GM21447 (cell line): Measurements from ENCODE around the gene MSI2.

Experiments
- ATAC-seq: cut with Tn5 transposase; IDR thresholded peaks from one replicate; pipeline ENCODE4 v1.9.1; 2021; ENCODE audit not compliant: unreplicated experiment

Gene MSI2

GRCh38 chr17:57560319-57560705 lies 304.0 kb downstream of the MSI2 start:
- ATAC-seq: no peak

- no peak for ATAC-seq
Measured at GRCh38 chr17:57561072-57561861, 304.9 kb downstream of the MSI2 start.

- no peak for ATAC-seq
Measured at GRCh38 chr17:57562184-57562698, 305.9 kb downstream of the MSI2 start.

DNA sequence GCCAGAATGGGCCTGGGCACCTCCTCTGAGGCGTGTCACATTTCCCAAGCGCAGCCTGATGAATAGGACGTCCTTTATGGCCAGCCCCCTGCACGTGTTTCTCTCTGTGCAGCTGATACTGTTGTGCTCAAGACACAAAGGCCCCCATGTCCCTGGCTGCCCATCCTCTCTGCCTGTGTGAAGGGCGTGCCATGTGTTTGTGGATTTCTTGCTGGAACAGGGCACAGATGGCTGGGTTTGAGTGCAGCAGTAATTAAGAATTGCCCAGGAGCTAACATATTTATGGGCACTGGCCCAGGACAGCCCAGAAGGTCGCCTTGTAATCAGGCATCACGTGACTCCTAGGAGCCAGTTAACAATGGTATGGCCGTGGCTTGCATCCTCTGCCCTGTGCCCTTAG lies 307.6 kb downstream of the MSI2 start:
- no peak for ATAC-seq

DNA sequence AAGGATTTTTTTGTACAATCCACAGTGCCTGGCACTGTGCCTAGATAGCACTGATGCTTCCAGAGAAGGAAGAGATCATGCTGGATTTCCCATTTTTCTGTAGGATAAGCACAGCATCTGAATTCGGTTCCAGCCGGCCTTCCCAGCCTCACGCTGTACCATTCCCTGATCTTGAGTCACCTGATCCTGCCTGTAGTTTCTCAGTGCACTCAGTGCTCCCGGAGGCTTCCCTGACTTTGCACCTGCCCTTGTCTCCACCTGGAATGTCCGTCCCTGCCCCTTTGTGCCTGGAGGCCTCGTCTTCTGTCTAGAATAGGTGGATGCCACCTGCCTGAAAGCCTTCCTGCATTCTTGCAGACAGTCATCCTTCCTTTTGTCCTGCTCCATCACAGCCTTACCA lies 308.9 kb downstream of the MSI2 start:
- ATAC-seq: no peak

GRCh38 chr17:57566721-57567120 lies 310.4 kb downstream of the MSI2 start:
- no peak for ATAC-seq

DNA sequence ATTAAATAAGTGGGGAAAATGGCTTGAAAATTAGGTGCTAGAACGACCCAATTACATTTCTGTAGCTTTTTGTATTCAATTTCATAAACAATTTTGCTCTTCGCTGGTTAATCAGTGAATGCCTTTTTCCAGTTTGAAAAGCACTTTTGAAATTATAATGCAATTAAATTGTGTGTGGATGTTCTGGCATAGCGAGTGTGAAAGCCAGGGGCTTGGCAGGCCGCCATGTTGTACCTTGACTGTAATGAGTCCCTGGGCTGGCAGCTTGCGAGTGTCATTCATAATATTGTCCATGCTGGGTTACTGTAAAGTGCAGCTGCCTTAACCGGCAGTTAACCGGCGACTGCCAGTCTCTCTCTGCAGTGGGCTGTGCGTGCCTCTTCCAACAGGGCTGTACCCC lies 310.9 kb downstream of the MSI2 start:
- ATAC-seq: no peak

DNA sequence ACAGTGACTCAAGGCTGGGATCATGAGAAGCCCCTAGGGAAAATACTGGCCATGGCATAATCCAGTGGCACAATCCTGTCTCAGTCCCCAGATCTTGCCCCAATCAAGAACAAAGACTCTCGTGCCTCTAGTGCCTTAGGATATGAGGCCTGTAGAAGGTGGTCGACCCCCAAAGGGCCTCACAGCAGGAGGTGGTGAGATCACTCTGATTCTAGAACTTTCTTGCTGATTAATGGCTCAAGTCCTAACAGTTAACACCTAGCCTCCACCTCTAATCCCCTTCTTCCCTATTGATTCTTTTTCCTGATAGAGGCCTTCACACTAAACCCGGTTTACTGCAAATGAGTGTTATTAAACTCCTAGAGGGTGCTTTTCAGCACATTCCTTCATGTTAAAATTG lies 312.0 kb downstream of the MSI2 start:
- no peak for ATAC-seq

DNA sequence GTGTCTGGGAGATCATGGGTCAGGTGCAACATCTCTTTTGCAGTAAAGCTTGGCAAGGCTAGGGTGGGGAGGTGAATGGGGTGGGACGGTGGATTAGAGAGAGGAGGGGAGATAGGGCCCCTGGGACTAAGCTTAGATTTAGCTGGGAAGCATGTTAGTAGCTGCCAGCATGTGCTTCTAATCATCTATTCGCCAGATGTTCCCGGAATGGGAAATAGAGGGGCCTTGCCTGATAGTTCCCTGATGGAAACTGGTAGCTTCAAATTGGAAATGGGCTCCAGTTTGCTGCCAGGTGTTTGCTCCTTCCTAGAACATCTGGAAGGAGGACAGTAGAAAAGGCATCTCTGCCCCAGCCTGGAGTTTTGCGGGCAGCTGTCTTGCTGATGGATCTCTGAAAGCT lies 312.7 kb downstream of the MSI2 start:
- ATAC-seq: no peak

DNA sequence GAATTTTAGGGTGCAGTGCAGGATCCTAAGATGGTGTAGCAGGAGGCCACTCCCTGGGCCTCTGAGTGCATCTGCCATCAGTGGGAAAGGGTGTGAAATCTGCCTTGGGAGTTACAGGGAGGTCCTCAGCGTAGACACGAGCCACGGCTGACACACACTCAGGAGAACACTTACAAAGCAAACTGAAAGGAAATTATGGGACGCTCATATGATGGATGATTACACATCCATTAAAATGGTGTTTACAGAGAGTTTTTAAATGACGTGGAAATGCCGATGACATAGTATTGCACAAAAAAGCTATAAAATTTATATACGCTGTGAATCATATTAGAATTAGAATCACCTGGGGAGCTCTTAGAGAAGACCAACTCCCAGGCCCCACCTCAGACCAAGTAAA lies 313.5 kb downstream of the MSI2 start:
- no peak for ATAC-seq

- ATAC-seq: no peak
Measured at GRCh38 chr17:57570724-57571344, 314.5 kb downstream of the MSI2 start.

GRCh38 chr17:57572062-57572461 lies 315.7 kb downstream of the MSI2 start:
- no peak for ATAC-seq

DNA sequence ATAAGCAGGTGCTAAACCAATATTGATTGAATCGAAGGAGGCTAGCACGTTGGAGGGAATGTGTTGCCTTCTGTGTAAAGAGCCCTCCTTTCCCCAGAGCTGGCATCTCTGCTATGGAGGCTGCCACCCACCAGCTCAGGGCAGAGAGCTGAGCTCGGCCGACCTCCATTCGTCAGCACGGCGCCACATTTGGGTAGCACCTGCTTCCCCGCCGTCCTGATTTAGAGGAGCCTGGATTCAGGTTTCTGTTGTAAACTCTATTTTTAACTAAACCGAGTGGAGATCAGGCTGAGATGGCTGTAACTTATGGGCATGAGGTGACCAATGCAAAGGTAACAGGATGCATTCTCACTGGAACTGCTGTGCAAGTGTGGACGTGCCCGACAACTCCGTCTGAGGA lies 316.3 kb downstream of the MSI2 start:
- no peak for ATAC-seq

DNA sequence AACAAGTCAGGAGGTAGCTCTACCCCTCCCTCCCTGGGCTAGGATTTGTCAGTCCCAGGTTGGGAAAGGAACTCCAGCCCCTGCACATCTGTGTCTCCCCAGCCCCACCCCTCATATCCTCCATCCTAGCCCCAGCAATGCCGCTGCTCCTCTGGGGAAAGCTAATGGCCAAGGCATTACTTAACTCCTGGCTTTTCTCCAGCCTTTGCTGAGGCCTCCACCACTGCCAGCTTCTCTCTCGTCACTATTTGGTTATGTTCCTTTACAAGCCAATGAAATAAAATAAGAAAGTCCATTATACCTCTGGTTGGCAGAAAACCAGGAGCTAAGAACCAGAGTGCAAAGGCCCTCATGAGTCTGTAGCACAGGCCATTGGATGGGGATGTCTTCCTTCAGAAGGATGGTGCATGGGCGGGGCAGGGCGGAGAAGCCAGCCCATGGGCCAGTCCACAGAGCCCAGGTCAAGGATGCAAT lies 317.8 kb downstream of the MSI2 start:
- no peak for ATAC-seq

DNA sequence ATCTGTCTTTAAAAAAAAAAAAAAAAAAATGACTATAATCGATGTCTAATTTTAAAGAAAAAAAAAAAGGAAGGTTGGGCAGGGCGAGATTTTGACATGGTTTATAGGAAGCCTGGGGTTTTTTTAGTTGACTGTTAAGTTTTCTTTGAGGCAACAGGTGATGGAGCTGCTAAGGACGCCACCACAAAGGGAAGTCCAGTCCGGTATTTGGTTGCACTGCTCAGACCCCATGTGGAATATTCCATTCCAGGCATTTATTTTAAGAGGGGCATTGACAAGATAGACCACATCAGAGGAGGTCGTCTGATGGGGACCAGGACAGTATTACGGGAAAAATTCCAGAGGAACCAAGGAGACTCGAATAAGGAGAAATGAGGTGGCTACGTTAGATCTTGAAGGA lies 320.4 kb downstream of the MSI2 start:
- no peak for ATAC-seq

DNA sequence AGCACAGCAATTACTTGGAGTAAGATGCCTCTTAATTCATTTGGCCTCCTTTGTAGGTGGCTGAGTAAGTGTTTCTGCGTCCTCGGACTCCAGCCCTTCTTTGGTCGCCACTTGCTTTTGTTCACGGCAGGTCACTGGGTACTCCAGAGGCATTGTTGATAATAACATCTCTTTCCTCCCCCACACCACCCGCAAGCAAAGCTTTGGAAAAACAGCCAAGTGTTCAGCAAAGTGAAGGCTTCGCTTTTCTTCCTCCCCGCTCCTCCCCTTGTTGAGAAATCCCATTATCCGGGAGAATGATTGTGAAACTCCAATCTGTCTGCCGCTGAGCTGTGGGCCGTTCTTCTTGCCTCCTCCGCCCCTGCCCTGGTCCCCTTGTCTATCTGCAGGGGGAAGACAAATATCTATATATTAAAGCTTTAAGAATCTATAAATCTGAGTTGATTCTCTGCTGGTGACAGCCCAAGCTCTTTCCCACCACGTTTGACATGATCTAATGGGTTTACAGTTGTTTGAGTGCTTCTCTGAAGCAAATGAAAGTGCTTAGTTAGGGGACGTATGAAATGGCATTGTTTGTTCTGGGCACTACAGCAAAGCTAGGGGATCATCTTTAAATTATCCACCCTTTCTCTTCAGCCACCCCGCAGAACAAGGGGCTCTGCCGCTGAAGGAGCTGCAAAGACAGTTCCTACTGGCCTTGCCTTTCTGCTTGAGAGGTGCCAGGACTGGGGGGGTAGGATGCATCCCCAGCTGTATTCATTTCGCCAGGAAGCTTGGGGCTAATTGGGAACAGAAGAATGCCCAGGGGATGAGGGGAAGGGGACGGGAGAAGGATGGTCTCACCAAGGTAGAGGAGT lies 321.7 kb downstream of the MSI2 start:
- no peak for ATAC-seq

DNA sequence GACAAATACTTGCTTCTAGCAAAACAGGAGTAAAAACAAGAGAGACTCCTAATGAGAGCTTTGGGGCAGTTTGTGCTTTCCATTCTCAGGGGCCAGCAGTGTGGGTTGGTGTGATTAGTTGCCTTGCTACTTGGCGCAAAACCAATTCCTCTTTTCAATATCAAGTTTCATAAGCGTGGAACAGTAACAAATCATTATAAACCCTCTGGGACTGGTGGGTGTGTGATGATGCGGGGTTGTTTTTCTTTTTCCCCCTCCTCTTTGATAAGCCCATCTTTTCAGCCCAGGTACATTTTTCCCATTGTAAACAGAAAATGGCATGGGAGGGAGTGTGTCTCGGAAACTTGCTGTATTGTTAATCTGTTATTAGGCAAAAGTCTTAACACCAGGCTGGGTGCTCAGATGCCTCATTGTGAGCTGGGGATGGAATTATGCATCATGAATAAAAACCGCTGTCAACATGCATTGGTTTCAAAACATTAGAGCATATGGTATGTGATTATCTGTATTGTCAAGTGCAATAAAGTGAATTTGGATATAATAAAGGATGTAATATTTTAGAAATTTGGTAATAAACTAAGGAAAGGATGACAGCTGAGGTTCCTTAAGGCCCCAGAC lies 322.4 kb downstream of the MSI2 start:
- ATAC-seq: no peak

- no peak for ATAC-seq
Measured at GRCh38 chr17:57579245-57579644, 322.9 kb downstream of the MSI2 start.

- ATAC-seq: no peak
Measured at GRCh38 chr17:57580055-57580739, 323.9 kb downstream of the MSI2 start.
